ENCODE results near the gene MYCBP2.

Gene MYCBP2

DNA sequence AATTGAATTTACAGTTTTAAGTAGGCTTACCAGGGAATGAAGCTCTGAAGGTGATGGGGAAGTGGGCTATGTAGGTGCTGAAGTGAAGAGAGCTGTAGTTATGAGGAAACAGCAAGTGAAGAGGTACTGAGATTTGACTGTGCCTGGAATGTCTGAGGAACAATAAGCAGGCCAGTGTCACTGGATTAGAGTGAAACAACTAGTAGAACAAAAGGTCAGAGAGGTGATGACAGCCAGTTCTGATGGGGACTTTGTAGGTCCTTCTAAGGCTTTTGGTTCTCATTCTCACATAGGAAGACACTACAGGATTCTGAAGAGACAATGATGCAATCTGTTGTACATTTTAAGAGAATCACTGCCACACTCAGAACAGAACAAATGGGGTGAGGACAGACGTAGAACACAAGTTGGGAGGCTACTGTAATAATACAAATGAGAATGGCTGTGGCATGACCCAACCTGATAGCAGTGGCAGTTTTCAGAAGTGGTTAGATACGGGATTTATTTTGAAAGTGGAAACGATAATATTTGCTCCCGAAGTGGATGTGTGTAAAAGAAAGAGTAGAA, 130.8 kb downstream of the MYCBP2 start:
- DNase-seq: no peak

GRCh38 chr13:77190349-77190958, 136.4 kb downstream of the MYCBP2 start:
- no peak for DNase-seq

DNA sequence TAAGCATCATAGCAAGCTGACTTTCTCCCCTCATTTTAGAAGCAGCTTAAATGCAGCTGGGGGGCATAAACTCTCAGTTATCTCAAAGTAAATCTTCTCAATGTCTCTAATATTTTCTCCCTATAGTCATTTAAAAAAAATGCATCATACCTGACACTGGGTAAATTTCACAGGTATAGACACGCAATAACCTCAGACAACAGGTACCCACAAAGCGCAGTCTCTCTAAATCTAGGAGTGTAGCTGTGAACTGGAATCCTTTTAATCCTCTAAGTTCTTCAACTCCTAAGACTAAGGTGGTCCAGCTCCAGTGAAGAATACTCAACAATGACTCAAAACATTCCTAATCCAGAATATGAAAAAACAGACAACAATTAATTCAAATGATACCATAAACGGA, 141.2 kb downstream of the MYCBP2 start:
- no peak for DNase-seq

GRCh38 chr13:77184455-77184854, 142.4 kb downstream of the MYCBP2 start:
- DNase-seq: no peak

- DNase-seq: no peak
Observed at GRCh38 chr13:77180011-77180410, 146.9 kb downstream of the MYCBP2 start.

DNA sequence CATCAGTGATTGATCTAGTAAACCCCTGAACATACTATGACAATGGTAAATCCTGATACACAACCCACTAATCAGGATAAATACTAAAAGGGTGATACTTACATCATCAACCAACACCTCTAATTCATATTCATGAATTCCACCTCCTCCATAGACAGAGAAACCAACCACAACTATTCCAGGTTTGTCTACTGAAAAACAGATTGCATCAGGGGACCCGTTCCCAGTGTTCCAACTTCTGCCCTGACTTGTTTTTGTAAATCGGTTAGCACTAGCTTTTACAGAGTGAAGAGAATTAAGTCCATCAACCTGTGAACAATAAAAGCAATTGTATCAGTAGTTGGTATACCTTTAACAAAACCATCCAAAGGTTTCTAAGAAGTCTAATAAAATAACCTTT, 149.2 kb downstream of the MYCBP2 start:
- no peak for DNase-seq

DNA sequence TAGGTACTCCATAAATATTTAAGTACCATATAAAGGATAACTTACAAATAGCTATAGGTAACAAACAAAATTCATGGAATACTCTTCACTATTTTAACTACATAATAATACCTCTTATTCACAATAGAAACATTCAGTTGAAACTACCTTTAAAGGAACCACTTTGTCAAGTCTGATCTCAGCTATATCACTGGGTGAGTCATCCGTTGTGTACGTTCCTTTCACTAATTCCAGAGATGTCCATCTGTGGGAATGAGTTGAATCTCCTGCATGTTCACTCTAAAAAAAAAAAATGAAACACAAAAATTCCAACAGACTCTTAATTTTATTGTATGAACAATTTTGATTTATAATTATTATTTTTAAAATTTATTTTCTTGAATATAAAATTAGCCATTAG, 150.5 kb downstream of the MYCBP2 start:
- peak; percentile 56 for DNase-seq

DNA sequence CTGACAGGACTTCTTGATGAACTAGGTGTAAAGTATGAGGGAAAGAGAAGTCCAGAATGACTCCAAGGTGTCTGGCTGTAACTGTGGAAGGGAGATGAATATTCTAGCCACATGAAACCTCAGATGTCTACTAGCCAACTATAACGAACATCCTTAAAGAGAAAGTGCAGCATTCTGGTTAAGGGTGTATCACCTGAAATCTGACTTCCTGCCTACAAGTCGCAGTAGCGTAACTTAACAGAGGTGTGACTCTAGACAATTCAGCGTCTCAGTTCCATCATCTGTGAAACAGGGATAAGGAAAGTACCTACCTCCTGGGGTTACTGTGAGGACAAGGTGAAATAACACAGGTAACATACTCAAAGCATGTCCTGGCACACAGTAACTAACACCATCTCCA, 154.2 kb downstream of the MYCBP2 start:
- no peak for DNase-seq

DNA sequence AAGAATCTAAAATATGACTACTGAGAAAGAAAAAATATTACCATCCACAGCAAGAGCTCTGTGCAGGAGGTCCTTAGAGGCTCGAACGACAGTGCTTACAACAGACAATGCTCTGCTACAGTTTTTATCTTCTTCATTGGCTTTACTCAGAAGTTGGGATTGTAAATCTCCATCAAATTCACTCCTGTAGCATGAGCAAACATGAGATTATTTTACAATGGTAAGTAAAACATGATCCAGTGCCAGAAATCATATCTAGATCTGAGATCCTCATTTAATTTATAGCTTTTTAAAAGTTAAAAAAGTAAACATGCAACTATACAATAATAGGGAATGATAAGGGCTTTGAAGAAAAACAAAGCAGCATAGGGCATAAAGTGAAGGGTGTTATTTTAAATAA, 155.4 kb downstream of the MYCBP2 start:
- DNase-seq: no peak

DNA sequence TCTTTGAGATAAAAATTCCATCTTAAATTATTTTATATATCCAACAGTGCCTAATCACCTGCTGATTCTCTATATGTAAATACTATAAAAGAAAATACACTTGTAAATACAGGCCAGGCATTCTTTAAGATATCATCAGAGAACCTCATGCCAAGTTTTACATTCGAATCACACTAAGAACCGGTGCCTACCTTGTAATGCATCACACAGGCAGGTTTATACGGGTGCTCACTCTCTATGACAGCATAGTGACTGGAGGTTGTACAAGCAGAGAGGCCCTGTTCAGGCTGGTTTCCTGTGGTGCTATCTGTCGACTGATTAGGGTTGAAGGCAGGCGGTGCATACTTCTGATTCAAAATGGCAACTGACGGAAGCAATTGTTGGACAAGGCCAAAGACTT, 158.7 kb downstream of the MYCBP2 start:
- DNase-seq: no peak

DNA sequence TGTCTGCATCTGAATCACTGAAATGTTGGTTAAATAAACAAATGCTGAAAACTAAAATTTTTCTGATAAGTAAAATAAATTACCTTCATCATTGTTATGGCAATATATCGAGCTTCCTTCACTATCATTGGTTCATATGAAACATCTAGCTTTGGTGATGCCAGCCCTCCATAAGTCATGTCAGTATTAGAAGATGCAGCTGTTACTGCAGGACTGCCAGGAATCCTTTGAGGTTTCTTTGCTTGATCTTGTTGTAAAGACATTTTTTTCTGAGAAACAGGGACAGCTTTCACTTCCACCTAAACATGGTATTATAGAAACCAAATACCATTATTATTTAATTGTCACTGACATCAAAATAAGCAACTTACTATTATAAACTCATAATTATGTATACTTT, 176.2 kb downstream of the MYCBP2 start:
- DNase-seq: no peak

DNA sequence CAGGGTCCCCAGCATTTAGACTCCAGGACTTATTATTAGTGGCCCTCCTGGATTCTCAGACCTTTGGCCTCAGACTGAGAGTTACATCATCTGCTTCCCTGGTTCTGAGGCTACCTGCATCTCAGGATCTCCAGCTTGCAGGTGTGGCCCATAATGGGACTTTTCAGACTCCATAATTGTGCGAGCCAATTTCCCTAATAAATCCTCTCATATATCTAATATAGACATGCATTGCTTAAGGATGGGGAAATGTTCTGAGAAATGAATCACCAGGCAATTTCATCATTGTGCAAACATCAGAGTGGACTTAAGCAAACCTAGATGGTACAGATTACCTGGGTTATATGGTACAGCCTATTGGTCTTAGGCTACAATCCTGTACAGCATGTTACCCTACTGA, 183.5 kb downstream of the MYCBP2 start:
- DNase-seq: no peak

GRCh38 chr13:77139306-77139705, 187.6 kb downstream of the MYCBP2 start:
- no peak for DNase-seq

- no peak for DNase-seq
Observed at GRCh38 chr13:77138813-77139212, 188.1 kb downstream of the MYCBP2 start.

DNA sequence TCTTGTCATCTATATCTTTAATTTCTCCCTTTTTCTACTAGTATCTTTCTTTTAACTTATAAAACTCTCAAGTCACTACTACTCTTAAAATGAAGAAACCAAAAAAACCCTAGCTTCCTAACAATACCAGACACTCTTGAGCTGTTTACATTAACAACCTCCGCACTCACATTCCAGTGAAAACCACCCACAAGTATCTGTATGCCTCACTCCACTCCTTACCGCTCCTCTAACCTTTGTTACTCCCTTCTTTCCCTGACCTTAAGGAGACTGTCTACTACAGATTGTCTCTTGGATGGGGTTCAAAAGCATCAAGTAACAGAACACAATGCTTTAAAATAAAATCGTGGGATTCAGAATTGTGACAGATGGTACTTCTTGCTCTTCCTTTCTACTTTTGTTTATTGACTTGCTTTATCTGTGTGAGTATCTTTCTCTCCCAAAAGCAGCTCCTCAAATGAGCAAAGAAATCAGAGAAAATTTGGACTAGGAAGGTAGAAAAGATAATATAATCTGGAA, 189.9 kb downstream of the MYCBP2 start:
- DNase-seq: peak; percentile 50

GRCh38 chr13:77124423-77124822, 202.5 kb downstream of the MYCBP2 start:
- no peak for DNase-seq

DNA sequence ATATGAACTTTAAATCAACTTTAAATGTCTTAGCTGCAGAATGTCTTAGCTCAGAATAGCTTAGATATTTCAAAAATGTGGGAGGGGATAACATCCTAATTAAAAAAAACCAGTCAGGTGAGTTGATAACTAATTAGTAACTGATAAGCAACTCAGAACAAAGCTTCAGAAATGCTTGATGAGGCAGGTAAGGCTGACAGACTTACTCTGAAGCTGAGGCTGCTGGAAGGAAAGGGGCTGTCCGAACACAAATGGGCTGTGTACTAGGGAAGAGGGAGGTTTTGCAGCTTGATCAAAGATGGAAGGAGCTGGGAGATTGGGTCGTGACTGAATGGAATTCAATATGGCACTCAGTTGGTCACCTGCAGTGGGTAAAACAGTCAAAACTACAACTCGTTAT, 208.8 kb downstream of the MYCBP2 start:
- no peak for DNase-seq

DNA sequence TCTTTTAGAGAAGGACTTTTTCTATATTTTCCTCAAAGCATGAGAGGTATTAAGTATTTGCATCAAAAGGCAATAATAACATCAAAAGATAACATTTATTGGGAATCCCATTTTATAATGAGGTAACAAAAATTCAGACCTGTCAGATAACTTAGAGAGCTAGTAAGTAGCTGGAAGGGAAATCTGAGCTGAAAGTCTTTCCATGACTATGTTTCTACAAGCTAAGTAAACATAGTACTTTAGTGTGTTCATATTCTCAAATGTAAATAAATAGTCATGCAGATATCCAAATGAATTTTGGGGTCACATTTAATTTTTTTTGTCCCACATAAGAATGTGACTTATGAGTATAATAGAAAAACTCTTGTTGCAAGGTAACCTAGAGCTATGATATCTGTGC, 212.6 kb downstream of the MYCBP2 start:
- DNase-seq: no peak

- DNase-seq: no peak
Observed at GRCh38 chr13:77113496-77113895, 213.4 kb downstream of the MYCBP2 start.

DNA sequence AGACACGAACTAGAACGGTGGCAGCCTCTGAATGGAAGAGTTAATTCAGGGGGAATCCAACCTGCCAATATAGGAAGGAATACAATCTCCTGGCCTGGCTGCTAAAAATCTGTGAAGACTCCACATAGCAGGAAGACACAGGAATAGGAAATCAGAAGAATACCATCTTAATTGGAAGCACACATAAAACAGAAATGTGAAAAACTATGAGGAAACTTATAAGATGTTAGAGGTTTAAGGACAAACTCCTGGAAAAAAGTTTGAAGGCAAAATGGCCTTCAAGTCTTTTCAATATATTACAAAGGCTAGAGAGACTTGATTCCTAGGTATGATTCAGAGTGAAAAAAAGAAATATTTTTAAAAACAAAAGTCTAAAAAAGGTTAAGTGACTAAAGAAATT, 221.8 kb downstream of the MYCBP2 start:
- DNase-seq: no peak

GRCh38 chr13:77099415-77099814, 227.5 kb downstream of the MYCBP2 start:
- DNase-seq: no peak

DNA sequence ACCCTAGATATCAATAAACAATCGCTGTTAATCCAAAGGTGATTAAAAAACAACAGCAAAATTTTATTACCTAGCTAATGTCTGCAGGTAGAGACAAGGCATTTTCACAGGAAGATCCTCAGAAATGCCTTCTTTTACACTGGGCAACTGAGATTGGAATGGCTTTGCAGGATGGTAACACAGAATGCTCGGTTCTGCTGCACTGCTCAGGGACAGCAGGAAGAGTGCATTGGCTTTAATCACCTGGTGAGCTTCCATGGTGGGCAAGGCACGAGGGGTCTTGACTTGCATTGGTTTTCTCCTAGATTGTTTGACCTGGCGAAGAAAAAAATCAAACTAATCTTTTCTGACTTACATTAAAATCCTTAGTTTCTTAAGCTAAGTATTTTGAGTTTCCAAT, 231.6 kb downstream of the MYCBP2 start:
- DNase-seq: no peak

GRCh38 chr13:77094773-77095172, 232.1 kb downstream of the MYCBP2 start:
- DNase-seq: no peak

DNA sequence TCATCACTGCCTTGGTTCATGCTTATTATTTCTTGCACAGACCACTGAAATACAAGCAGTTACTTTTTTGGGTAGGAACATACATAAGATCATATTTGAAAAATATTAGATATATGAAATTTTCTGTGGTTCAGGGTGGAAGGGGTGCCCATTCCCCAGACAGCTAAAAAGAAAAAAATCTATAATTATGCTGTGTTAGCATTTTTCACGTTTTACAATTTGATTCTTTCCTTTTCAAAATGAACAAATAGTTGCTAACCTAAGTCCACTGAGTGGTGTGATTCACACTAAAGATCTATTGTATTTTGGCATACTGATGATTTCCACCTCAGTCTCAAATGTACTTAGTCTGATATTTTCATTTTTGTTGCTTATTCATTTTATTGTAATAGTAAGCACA, 233.2 kb downstream of the MYCBP2 start:
- no peak for DNase-seq

DNA sequence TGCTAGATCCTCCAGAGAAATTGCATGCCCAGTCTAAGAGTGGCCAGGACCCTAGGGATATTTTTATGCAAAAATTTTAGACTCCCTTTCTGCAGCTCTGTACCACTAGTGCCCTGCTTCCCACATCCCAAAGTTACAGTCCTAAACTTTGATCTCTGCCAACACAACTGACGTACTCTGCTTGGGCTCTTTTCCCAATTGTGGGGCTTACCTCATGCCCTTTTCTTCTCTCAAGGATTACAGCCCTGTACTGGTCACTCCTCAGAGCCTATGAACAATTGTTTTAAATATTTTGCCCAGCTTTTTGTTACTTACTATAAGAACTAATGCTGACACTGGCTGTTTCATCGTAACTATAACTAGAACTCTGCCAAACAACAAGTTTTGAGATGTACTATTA, 242.1 kb downstream of the MYCBP2 start:
- no peak for DNase-seq

Measured in fibroblast of skin of abdomen (primary cell).